GM06990 (cell line): Measurements from ENCODE around the gene FKBP2.

ENCODE experiments used
- DNase-seq: peaks from one replicate; pipeline ENCODE4 v3.0.0-alpha.2; 2011; ENCODE audit not compliant: insufficient read length; ENCODE audit errors: extremely low read depth
- H3K27me3 ChIP-seq: replicated peaks from 2 replicates; pipeline ENCODE4 v1.6.0; 2011; ENCODE audit warnings: low read length; ENCODE audit not compliant: control insufficient read depth, insufficient read depth
- H3K36me3 ChIP-seq: 2 replicates; pipeline ENCODE4 v1.5.1; 2011; ENCODE audit warnings: low read length; ENCODE audit not compliant: control insufficient read depth, insufficient read depth
- H3K4me3 ChIP-seq: replicated peaks from 2 replicates; pipeline ENCODE4 v1.5.1; 2011; ENCODE audit warnings: low read depth, mild to moderate bottlenecking, control low read depth, low read length
- CTCF ChIP-seq: IDR thresholded peaks from 2 replicates; pipeline ENCODE4 v1.5.1; 2011; ENCODE audit warnings: low read length, control low read depth, mild to moderate bottlenecking, inconsistent platforms; ENCODE audit not compliant: insufficient read depth, poor library complexity, severe bottlenecking

The FKBP2 gene

GRCh38 chr11:64202992-64203391 is 37.9 kb upstream of the FKBP2 start:
- Histone ChIP-seq H3K4me3 (no peak overlapping the region), H3K36me3 (peaks cover 28% of the 10 kb centered on the region), H3K27me3 (no peaks in the 10 kb centered on the region)
- TF ChIP-seq CTCF: no peak
- no peak for DNase-seq

- TF ChIP-seq CTCF: no peak
- no peak for DNase-seq
- Histone ChIP-seq H3K4me3 (no peak overlapping the region), H3K36me3 (peaks cover 28% of the 10 kb centered on the region), H3K27me3 (no peaks in the 10 kb centered on the region)
Measured at GRCh38 chr11:64203421-64204079, 37.3 kb upstream of the FKBP2 start.

- Histone ChIP-seq H3K36me3 (peaks cover 30% of the 10 kb centered on the region), H3K4me3 (no peak overlapping the region), H3K27me3 (no peaks in the 10 kb centered on the region)
- TF ChIP-seq CTCF: no peak
- DNase-seq: no peak
Measured at GRCh38 chr11:64204080-64204440, 36.8 kb upstream of the FKBP2 start.

- DNase-seq: no peak
- no peaks in the 10 kb centered on the region for H3K27me3 ChIP-seq
- no peak overlapping the region for H3K4me3 ChIP-seq
- peak; percentile 73 for TF ChIP-seq CTCF
- H3K36me3 ChIP-seq: peaks cover 34% of the 10 kb centered on the region
Measured at GRCh38 chr11:64204464-64204989, 36.4 kb upstream of the FKBP2 start.

GRCh38 chr11:64206457-64207255 is 34.2 kb upstream of the FKBP2 start, which contains the start of gene FERMT3:
TSS of gene FERMT3 (plus strand) at chr11:64206721. CDS start at chr11:64207365, 644 bp downstream.
- Histone ChIP-seq H3K27me3 (no peaks in the 10 kb centered on the region), H3K4me3 (peak within 1 kb of the TSS; percentile 70), H3K36me3 (peaks cover 40% of the 10 kb centered on the region)
- TF ChIP-seq CTCF: no peak
- DNase-seq: peak; percentile 81
